ENCODE results near the gene MAML2.

- TF ChIP-seq, protein P1, sequence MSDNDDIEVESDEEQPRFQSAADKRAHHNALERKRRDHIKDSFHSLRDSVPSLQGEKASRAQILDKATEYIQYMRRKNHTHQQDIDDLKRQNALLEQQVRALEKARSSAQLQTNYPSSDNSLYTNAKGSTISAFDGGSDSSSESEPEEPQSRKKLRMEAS (IDR thresholded peaks at IDR 0.05; ENCODE audit: low read depth): no peak
- TF ChIP-seq RCOR1 (IDR thresholded peaks at IDR 0.05; ENCODE audit: low read length) (no peak), YY1 (IDR thresholded peaks at IDR 0.05; ENCODE audit: low read depth) (no peak), FOXM1 (IDR thresholded peaks at IDR 0.05; ENCODE audit: low read depth) (no peak), PBX3 (IDR thresholded peaks at IDR 0.05) (no peak), POLR2AphosphoS5 (IDR thresholded peaks at IDR 0.05; ENCODE audit: low read depth, low read length) (no peak)
- TF ChIP-seq, protein P2, sequence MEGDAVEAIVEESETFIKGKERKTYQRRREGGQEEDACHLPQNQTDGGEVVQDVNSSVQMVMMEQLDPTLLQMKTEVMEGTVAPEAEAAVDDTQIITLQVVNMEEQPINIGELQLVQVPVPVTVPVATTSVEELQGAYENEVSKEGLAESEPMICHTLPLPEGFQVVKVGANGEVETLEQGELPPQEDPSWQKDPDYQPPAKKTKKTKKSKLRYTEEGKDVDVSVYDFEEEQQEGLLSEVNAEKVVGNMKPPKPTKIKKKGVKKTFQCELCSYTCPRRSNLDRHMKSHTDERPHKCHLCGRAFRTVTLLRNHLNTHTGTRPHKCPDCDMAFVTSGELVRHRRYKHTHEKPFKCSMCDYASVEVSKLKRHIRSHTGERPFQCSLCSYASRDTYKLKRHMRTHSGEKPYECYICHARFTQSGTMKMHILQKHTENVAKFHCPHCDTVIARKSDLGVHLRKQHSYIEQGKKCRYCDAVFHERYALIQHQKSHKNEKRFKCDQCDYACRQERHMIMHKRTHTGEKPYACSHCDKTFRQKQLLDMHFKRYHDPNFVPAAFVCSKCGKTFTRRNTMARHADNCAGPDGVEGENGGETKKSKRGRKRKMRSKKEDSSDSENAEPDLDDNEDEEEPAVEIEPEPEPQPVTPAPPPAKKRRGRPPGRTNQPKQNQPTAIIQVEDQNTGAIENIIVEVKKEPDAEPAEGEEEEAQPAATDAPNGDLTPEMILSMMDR (IDR thresholded peaks at IDR 0.05): no peak
- TF ChIP-seq, protein P3, sequence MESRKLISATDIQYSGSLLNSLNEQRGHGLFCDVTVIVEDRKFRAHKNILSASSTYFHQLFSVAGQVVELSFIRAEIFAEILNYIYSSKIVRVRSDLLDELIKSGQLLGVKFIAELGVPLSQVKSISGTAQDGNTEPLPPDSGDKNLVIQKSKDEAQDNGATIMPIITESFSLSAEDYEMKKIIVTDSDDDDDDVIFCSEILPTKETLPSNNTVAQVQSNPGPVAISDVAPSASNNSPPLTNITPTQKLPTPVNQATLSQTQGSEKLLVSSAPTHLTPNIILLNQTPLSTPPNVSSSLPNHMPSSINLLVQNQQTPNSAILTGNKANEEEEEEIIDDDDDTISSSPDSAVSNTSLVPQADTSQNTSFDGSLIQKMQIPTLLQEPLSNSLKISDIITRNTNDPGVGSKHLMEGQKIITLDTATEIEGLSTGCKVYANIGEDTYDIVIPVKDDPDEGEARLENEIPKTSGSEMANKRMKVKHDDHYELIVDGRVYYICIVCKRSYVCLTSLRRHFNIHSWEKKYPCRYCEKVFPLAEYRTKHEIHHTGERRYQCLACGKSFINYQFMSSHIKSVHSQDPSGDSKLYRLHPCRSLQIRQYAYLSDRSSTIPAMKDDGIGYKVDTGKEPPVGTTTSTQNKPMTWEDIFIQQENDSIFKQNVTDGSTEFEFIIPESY (IDR thresholded peaks at IDR 0.05; ENCODE audit: borderline replicate concordance, low read depth): no peak
Observed at GRCh38 chr11:96223083-96223482, 119.9 kb downstream of the MAML2 start.

All from SK-N-SH (cell line).